ENCODE data around the gene FAM234A.
"Not testable (repeated sequence)": the region's sequence is repeated elsewhere in the genome, so short reads cannot be mapped to it uniquely, and the experiment has no call there.

DNA sequence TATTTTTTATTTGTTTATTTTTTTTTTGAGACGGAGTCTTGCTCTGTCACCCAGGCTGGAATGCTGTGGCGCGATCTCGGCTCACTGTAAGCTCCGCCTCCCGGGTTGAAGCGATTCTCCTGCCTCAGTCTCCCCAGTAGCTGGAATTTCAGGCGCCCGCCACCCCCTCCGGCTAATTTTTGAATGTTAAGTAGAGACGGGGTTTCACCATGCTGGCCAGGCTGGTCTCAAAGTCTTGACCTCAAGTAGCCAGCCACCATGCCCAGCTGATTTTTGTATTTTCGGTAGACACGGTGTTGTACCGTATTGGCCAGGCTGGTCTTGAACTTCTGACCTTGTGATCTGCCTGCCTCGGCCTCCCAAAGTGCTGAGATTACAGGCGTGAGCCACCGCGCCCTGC is 4.3 kb upstream of the FAM234A start:
- TF ChIP-seq, protein P1, sequence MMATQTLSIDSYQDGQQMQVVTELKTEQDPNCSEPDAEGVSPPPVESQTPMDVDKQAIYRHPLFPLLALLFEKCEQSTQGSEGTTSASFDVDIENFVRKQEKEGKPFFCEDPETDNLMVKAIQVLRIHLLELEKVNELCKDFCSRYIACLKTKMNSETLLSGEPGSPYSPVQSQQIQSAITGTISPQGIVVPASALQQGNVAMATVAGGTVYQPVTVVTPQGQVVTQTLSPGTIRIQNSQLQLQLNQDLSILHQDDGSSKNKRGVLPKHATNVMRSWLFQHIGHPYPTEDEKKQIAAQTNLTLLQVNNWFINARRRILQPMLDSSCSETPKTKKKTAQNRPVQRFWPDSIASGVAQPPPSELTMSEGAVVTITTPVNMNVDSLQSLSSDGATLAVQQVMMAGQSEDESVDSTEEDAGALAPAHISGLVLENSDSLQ (IDR thresholded peaks at IDR 0.05), result not testable (repeated sequence)
- not testable (repeated sequence) for TF ChIP-seq BHLHE40 (IDR thresholded peaks at IDR 0.05; ENCODE audit: borderline replicate concordance); SP1 (IDR thresholded peaks at IDR 0.05); CTBP1 (IDR thresholded peaks at IDR 0.05; ENCODE audit: borderline replicate concordance); SUZ12 (IDR thresholded peaks at IDR 0.05); FOXK2 (IDR thresholded peaks at IDR 0.05); TARDBP (IDR thresholded peaks at IDR 0.05); HDGF (IDR thresholded peaks at IDR 0.05; ENCODE audit: borderline replicate concordance); ELF4 (IDR thresholded peaks at IDR 0.05); FOXA1 (IDR thresholded peaks at IDR 0.05); FOXM1 (IDR thresholded peaks at IDR 0.05; ENCODE audit: borderline replicate concordance); ARNT (IDR thresholded peaks at IDR 0.05); ZNF384 (IDR thresholded peaks at IDR 0.05); NFRKB (IDR thresholded peaks at IDR 0.05)
